Measurements from ENCODE around the gene ACOT4. TPM values are rescaled to one million over a fixed set of nuclear protein-coding genes. Genes with fewer than 3 reads are reported as not detected.
A peak's percentile ranks its signal among the peaks of the same experiment; 100 is the strongest.
"Not testable (repeated sequence)": the region's sequence is repeated elsewhere in the genome, so short reads cannot be mapped to it uniquely, and the experiment has no call there.

The ACOT4 gene
- total RNA-seq, 1 experiment from 2014 or later, result 1.8 TPM

DNA sequence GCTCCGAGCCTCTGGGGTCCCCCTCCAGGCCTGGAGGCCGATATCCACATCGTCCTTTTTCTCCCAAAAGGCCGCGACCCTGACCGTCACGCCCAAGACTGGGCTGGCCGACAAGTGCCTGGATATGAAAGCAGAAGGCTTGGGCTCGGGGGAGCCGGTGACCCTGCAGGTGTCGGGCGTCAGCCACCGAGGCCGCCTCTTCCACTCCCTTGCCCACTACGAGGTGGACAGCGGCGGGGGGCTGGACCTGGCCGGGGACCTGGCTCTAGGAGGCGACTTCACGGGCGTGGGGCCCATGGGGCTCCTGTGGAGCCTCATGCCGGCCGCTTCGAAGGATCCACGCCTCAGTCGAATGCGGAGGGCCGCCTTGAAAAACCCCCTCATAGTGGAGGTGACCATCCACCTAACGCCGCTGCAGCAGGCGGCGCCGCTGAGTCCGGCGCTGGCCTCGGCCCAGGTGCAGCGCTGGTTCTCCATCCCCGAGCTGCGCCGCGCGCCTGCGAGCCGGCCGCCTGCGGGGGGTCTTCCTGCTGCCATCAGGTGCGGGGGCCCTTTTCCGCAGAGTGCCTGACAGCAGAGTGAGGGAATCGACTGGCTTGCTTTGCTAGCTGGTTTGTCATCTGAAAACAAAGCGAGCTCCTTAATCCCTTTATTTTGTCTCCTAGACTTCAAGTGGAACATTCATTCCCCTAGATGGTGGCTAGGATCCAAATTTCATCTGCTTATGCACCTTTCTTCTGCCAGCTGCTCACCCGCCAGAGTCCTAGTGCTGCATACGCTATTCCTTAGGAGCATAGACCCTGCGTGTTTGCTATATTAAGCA, 42.5 kb downstream of the ACOT4 start:
- H2BK120ac ChIP-seq (ENCODE audit: low read depth, low read length, poor library complexity, severe bottlenecking), result no peak overlapping the region
- no peak overlapping the region for H3K23ac ChIP-seq (ENCODE audit: insufficient read length, low read depth, low read length)
- H4K5ac ChIP-seq (ENCODE audit: insufficient read length, low read depth, low read length), result peak overlapping the region; percentile 8
- H2BK20ac ChIP-seq (ENCODE audit: low read depth, low read length, poor library complexity, severe bottlenecking), result no peak overlapping the region
- H2BK12ac ChIP-seq (ENCODE audit: insufficient read length, low read depth, low read length), result no peak overlapping the region
- peak overlapping the region; percentile 68 for H3K18ac ChIP-seq (ENCODE audit: insufficient read length, low read depth, low read length)
- peak overlapping the region; percentile 17 for H3K9ac ChIP-seq (ENCODE audit: extremely low read depth, insufficient read length, low read length)
- no peaks in the 10 kb centered on the region for H3K79me2 ChIP-seq (ENCODE audit: insufficient read depth, low read length)
- peak; percentile 93 for DNase-seq
- H3K4ac ChIP-seq (ENCODE audit: low read depth, low read length), result no peak overlapping the region
- TF ChIP-seq, protein P1, sequence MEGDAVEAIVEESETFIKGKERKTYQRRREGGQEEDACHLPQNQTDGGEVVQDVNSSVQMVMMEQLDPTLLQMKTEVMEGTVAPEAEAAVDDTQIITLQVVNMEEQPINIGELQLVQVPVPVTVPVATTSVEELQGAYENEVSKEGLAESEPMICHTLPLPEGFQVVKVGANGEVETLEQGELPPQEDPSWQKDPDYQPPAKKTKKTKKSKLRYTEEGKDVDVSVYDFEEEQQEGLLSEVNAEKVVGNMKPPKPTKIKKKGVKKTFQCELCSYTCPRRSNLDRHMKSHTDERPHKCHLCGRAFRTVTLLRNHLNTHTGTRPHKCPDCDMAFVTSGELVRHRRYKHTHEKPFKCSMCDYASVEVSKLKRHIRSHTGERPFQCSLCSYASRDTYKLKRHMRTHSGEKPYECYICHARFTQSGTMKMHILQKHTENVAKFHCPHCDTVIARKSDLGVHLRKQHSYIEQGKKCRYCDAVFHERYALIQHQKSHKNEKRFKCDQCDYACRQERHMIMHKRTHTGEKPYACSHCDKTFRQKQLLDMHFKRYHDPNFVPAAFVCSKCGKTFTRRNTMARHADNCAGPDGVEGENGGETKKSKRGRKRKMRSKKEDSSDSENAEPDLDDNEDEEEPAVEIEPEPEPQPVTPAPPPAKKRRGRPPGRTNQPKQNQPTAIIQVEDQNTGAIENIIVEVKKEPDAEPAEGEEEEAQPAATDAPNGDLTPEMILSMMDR (conservative IDR thresholded peaks at IDR 0.05), result peak; percentile 61; the same call in 2 of the 3 replicates
- Mint-ChIP-seq H3K9me3 (no peaks in the 10 kb centered on the region), H3K27ac (no peak overlapping the region), H3K4me3 (peak overlapping the region; percentile 63 to 74), H3K36me3 (ENCODE audit: insufficient read depth in 1 of 3, low read depth in 3 of 3) (no peaks in the 10 kb centered on the region), H3K4me1 (peaks cover 4 to 10% of the 10 kb centered on the region in 2 experiments), H3K27me3 (ENCODE audit: low read depth) (no peaks in the 10 kb centered on the region)
- no peaks in the 10 kb centered on the region for H3K79me1 ChIP-seq (ENCODE audit: insufficient read depth, low read depth, low read length, poor library complexity, severe bottlenecking)
- H3K56ac ChIP-seq (ENCODE audit: insufficient read length, low read depth, low read length), result no peak overlapping the region
- H3K9me3 ChIP-seq (ENCODE audit: control insufficient read depth, low read depth, low read length), result no peaks in the 10 kb centered on the region
- peak overlapping the region; percentile 42 for H3K4me2 ChIP-seq (ENCODE audit: insufficient read depth, insufficient read length, low read length)
- no peak overlapping the region for H2AK5ac ChIP-seq (ENCODE audit: insufficient read length, low read length)
- H3T11ph ChIP-seq (ENCODE audit: low read length), result no peak overlapping the region
- H3K27me3 ChIP-seq (ENCODE audit: insufficient read depth, low read length), result no peaks in the 10 kb centered on the region
- peaks cover 3% of the 10 kb centered on the region; the same call in 1 of the 2 replicates for H3K4me1 ChIP-seq (ENCODE audit: insufficient read depth, low read length)
- H4K20me1 ChIP-seq (ENCODE audit: control insufficient read depth, insufficient read depth, insufficient read length), result no peaks in the 10 kb centered on the region
- peaks cover 14% of the 10 kb centered on the region for H3K23me2 ChIP-seq (ENCODE audit: insufficient read length, low read depth, low read length, poor library complexity, severe bottlenecking)
- H2BK15ac ChIP-seq (ENCODE audit: low read depth, low read length), result no peak overlapping the region
- H4K8ac ChIP-seq (replicated peaks; ENCODE audit: insufficient read length, low read depth, low read length), result no peak overlapping the region
- peak overlapping the region; percentile 65 for H3K27ac ChIP-seq (ENCODE audit: insufficient read length, low read depth, low read length)
- peak overlapping the region; percentile 32 for H2AFZ ChIP-seq (ENCODE audit: low read length)
- no peak overlapping the region for H2BK5ac ChIP-seq (ENCODE audit: insufficient read length, low read length)
- peak overlapping the region; percentile 79 for H3K14ac ChIP-seq (ENCODE audit: insufficient read depth, low read length)
- no CpG with 5 or more reads among the region's 53 CpGs for WGBS (ENCODE audit: extremely low coverage, insufficient read length, low lambda C conversion rate)
- peak overlapping the region; percentile 71 for H4K91ac ChIP-seq (ENCODE audit: insufficient read length, low read depth, low read length)

DNA sequence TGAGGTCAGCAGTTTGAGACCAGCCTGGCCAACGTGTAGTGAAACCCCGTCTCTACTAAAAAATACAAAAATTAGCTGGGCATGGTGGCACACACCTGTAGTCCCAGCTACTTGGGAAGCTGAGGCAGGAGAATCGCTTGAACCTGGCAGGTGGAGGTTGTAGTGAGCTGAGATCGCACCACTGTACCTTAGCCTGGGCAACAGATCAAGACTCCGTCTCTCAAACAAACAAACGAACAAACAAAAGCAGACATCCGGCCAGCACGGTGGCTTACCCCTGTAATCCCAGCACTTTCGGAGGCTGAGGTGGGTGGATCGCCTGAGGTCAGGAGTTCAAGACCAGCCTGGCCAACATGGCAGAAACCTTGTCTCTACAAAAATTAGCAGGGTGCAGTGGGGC, 44.7 kb downstream of the ACOT4 start:
- not testable (repeated sequence) for H3K4me2 ChIP-seq (ENCODE audit: insufficient read depth, insufficient read length, low read length); H3K27me3 ChIP-seq (ENCODE audit: insufficient read depth, low read length); H3K79me1 ChIP-seq (ENCODE audit: insufficient read depth, low read depth, low read length, poor library complexity, severe bottlenecking); H2BK15ac ChIP-seq (ENCODE audit: low read depth, low read length); H3K4ac ChIP-seq (ENCODE audit: low read depth, low read length); H4K8ac ChIP-seq (replicated peaks; ENCODE audit: insufficient read length, low read depth, low read length); H3K9me3 Mint-ChIP-seq; H2BK20ac ChIP-seq (ENCODE audit: low read depth, low read length, poor library complexity, severe bottlenecking); H2AFZ ChIP-seq (ENCODE audit: low read length); H2BK12ac ChIP-seq (ENCODE audit: insufficient read length, low read depth, low read length); H2BK5ac ChIP-seq (ENCODE audit: insufficient read length, low read length); H3K27me3 Mint-ChIP-seq (ENCODE audit: low read depth); H3K23ac ChIP-seq (ENCODE audit: insufficient read length, low read depth, low read length); H3K56ac ChIP-seq (ENCODE audit: insufficient read length, low read depth, low read length); H3K4me1 Mint-ChIP-seq; H3K18ac ChIP-seq (ENCODE audit: insufficient read length, low read depth, low read length); H4K20me1 ChIP-seq (ENCODE audit: control insufficient read depth, insufficient read depth, insufficient read length); H3K79me2 ChIP-seq (ENCODE audit: insufficient read depth, low read length); H3T11ph ChIP-seq (ENCODE audit: low read length); H3K27ac ChIP-seq (ENCODE audit: insufficient read length, low read depth, low read length); H3K9ac ChIP-seq (ENCODE audit: extremely low read depth, insufficient read length, low read length); H2AK5ac ChIP-seq (ENCODE audit: insufficient read length, low read length); H2BK120ac ChIP-seq (ENCODE audit: low read depth, low read length, poor library complexity, severe bottlenecking); H3K9me3 ChIP-seq (ENCODE audit: control insufficient read depth, low read depth, low read length); H4K91ac ChIP-seq (ENCODE audit: insufficient read length, low read depth, low read length); DNase-seq; H3K36me3 Mint-ChIP-seq (ENCODE audit: insufficient read depth in 1 of 3, low read depth in 3 of 3); H3K14ac ChIP-seq (ENCODE audit: insufficient read depth, low read length); H3K4me1 ChIP-seq (ENCODE audit: insufficient read depth, low read length); H3K27ac Mint-ChIP-seq; H4K5ac ChIP-seq (ENCODE audit: insufficient read length, low read depth, low read length); H3K4me3 Mint-ChIP-seq
- no CpG with 5 or more reads among the region's 10 CpGs for WGBS (ENCODE audit: extremely low coverage, insufficient read length, low lambda C conversion rate)
- H3K23me2 ChIP-seq (ENCODE audit: insufficient read length, low read depth, low read length, poor library complexity, severe bottlenecking), result peaks cover 14% of the 10 kb centered on the region

Data from H9 (cell line).